ENCODE measurements around the gene LIPK. TPM values are rescaled to one million over a fixed set of nuclear protein-coding genes. Genes with fewer than 3 reads are reported as not detected.
A peak's percentile ranks its signal among the peaks of the same experiment; 100 is the strongest.

LIPK gene
- total RNA-seq, 1 experiment from 2014 or later = not detected

- Histone ChIP-seq H2AFZ (ENCODE audit: low read length) (no peak overlapping the region), H3K4me3 (ENCODE audit: low read length) (no peak overlapping the region), H3K27ac (ENCODE audit: low read length) (no peak overlapping the region), H3K4me2 (ENCODE audit: low read length) (no peak overlapping the region), H3K36me3 (ENCODE audit: low read depth, low read length) (no peaks in the 10 kb centered on the region), H3K9ac (ENCODE audit: low read length) (no peak overlapping the region), H3F3A (ENCODE audit: low read length, unreplicated experiment) (no peaks in the 10 kb centered on the region), H3K9me2 (replicated peaks; ENCODE audit: low read length) (no peaks in the 10 kb centered on the region), H3K27me3 (ENCODE audit: low read length) (no peaks in the 10 kb centered on the region), H3K9me3 (ENCODE audit: low read length) (no peaks in the 10 kb centered on the region), H3K4me1 (ENCODE audit: insufficient read depth, low read length) (peaks cover 16% of the 10 kb centered on the region), H4K20me1 (ENCODE audit: low read length) (no peaks in the 10 kb centered on the region), H3K79me2 (ENCODE audit: low read length) (no peaks in the 10 kb centered on the region)
- TF ChIP-seq EZH2phosphoT487 (IDR thresholded peaks at IDR 0.05; ENCODE audit: borderline replicate concordance, low read length) (no peak), EZH2 (IDR thresholded peaks at IDR 0.05; ENCODE audit: low read length, unreplicated experiment) (no peak), CTCF (conservative IDR thresholded peaks at IDR 0.05; ENCODE audit: low read depth, low read length) (peak; percentile 62)
- DNase-seq = peak; percentile 38
- CTCF ChIA-PET = no interaction called here
- POLR2A ChIA-PET (ENCODE audit: unreplicated experiment) = no interaction called here
- BruUV-seq (replicated peaks) = no TSS peak
- no peak; the same call in 1 of the 2 replicates for ATAC-seq
- intact Hi-C loops (cut with micrococcal nuclease) = no loop called here
These were observed 85.9 kb downstream of the LIPK start for GRCh38 chr10:88791924-88792323.

- Histone ChIP-seq H3K9ac (ENCODE audit: low read length) (no peak overlapping the region), H3K4me2 (ENCODE audit: low read length) (no peak overlapping the region), H2AFZ (ENCODE audit: low read length) (no peak overlapping the region), H4K20me1 (ENCODE audit: low read length) (no peaks in the 10 kb centered on the region), H3K4me3 (ENCODE audit: low read length) (no peak overlapping the region), H3K36me3 (ENCODE audit: low read depth, low read length) (no peaks in the 10 kb centered on the region), H3K27me3 (ENCODE audit: low read length) (no peaks in the 10 kb centered on the region), H3K9me2 (replicated peaks; ENCODE audit: low read length) (no peaks in the 10 kb centered on the region), H3K9me3 (ENCODE audit: low read length) (no peaks in the 10 kb centered on the region), H3K79me2 (ENCODE audit: low read length) (no peaks in the 10 kb centered on the region), H3F3A (ENCODE audit: low read length, unreplicated experiment) (no peaks in the 10 kb centered on the region), H3K27ac (ENCODE audit: low read length) (no peak overlapping the region), H3K4me1 (ENCODE audit: insufficient read depth, low read length) (peaks cover 16% of the 10 kb centered on the region)
- ChIA-PET CTCF (no interaction called here), POLR2A (ENCODE audit: unreplicated experiment) (no interaction called here)
- intact Hi-C loops (cut with micrococcal nuclease) = no loop called here
- BruUV-seq (replicated peaks) = no TSS peak
- DNase-seq (peak; percentile 31), ATAC-seq (no peak)
- TF ChIP-seq CTCF (conservative IDR thresholded peaks at IDR 0.05; ENCODE audit: low read depth, low read length) = no peak
- no peak for TF ChIP-seq EZH2 (IDR thresholded peaks at IDR 0.05; ENCODE audit: low read length, unreplicated experiment)
These were observed 86.6 kb downstream of the LIPK start for GRCh38 chr10:88792661-88793060.

GRCh38 chr10:88793712-88794299 lies 87.8 kb downstream of the LIPK start:
- no peaks in the 10 kb centered on the region for H3K9me2 ChIP-seq (replicated peaks; ENCODE audit: low read length)
- H3K27ac ChIP-seq (ENCODE audit: low read length) = no peak overlapping the region
- no peaks in the 10 kb centered on the region for H3K9me3 ChIP-seq (ENCODE audit: low read length)
- H3K27me3 ChIP-seq (ENCODE audit: low read length) = no peaks in the 10 kb centered on the region
- H2AFZ ChIP-seq (ENCODE audit: low read length) = no peak overlapping the region
- H4K20me1 ChIP-seq (ENCODE audit: low read length) = no peaks in the 10 kb centered on the region
- no peak overlapping the region for H3K4me2 ChIP-seq (ENCODE audit: low read length)
- DNase-seq (peak; percentile 66), ATAC-seq (peak; percentile 76)
- no peak overlapping the region for H3K4me3 ChIP-seq (ENCODE audit: low read length)
- CTCF ChIA-PET = no interaction called here
- no peak for TF ChIP-seq CTCF (conservative IDR thresholded peaks at IDR 0.05; ENCODE audit: low read depth, low read length)
- no peak for TF ChIP-seq EZH2phosphoT487 (IDR thresholded peaks at IDR 0.05; ENCODE audit: borderline replicate concordance, low read length)
- no peak for TF ChIP-seq EZH2 (IDR thresholded peaks at IDR 0.05; ENCODE audit: low read length, unreplicated experiment)
- H3K9ac ChIP-seq (ENCODE audit: low read length) = no peak overlapping the region
- intact Hi-C loops (cut with micrococcal nuclease) = no loop called here
- no peaks in the 10 kb centered on the region for H3F3A ChIP-seq (ENCODE audit: low read length, unreplicated experiment)
- no TSS peak for BruUV-seq (replicated peaks)
- no peaks in the 10 kb centered on the region for H3K36me3 ChIP-seq (ENCODE audit: low read depth, low read length)
- H3K79me2 ChIP-seq (ENCODE audit: low read length) = no peaks in the 10 kb centered on the region
- POLR2A ChIA-PET (ENCODE audit: unreplicated experiment) = no interaction called here
- peaks cover 16% of the 10 kb centered on the region for H3K4me1 ChIP-seq (ENCODE audit: insufficient read depth, low read length)
